Measurements from ENCODE around the gene NAT8L.

NAT8L gene

DNA sequence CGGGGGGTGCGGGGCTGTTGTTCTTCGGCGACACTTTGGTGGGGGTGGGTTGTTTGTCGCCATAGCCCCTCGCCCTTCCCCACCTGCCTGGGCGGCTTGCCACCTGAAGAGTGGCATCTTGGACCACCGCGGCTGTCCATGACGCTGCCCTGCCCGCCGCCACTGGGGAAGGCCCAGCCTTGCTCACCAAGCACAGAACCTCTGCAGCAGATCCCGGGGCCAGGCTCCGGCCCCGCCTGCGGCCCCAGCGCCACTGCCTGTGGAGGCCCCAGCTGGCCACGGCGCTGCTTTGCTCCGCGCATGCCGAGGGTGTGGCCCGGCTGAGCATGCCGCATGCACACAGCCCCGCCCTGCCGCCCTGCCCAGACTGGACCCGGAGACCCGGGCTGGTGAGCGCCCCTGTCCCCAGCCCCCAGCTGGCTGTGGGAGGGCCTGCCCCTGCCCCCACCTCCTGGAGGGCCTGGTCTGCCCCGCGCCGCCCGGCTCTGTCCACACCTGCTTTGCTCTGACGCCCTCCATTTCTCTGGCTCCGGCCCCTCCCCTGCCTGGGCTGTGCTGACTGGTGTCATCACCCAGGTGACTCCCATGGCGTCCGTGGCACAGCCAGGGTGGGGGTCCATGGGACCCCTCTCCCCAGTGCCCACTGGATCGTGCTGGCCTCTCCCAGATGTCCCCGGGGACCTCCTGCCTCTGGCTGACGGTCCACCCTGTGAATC, 5.3 kb downstream of the NAT8L start:
- DNase-seq (ENCODE audit: low spot score), result no peak

DNA sequence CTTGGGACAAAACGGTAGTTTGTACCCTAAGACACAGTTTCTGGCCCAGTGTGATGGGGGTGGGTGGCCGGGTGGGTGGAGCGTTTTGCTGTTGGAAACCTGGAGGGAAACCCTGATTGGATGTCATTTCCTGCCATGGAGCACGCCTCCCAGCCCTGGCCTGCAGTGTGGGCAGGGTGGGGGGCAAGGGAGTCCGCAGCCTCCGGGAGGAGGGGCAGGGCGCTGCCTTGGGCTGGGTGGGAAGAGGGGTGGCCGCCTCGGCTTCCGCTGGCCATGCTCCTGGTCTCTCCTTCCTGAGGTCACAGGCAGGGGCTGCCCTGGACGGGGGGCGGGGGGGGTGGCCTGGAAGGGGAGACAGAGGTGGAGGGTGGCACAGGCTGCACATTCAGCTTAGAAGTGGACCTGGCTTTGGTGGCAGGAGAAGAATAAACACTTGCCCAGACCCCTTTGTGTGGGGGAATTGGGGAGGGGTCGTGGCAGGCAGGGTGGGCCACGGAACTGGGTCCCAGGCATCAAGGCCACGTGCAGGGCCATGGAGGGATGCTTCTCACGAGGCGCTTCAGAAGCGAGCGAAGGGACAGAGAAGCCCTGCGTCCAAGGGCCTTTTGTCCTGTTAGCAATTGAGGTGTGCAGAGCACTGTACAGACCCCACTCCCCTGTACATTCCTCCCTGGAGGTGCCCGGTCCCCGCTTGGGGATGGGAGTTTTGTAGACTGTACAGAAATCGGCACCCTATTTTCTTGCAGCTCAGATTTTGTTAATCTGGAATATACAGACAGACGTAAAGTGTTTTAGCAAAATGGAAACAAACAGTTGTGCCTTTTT, 6.2 kb downstream of the NAT8L start:
- no peak for DNase-seq (ENCODE audit: low spot score)

DNA sequence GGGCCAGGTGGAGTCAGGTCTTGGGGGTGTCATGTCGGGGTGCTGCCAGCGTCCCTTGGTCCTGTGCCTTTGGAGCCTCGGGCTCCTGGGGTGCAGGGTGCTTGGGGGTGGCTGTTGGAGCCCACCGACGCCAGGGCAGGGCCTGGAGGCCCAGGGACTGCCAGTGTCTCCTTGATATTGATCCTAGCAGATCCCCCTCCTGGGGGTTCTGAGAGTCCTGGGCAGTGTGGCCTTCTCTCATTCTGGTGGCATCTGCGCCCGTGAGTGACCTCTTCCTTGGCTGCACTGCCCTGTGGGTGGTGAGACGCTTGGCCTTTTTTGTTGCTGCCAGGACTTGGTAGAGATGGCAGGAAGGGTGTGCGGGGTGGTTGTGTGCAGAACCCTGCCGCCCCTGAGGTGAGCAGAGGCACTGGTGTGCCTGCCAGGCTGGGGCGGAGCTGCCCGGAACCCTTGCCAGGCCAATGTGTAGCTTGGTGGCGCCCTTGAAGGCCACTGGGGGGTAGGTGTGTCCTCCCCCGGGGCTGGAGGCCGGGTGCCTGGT, 7.0 kb downstream of the NAT8L start:
- DNase-seq (ENCODE audit: low spot score), result no peak

DNA sequence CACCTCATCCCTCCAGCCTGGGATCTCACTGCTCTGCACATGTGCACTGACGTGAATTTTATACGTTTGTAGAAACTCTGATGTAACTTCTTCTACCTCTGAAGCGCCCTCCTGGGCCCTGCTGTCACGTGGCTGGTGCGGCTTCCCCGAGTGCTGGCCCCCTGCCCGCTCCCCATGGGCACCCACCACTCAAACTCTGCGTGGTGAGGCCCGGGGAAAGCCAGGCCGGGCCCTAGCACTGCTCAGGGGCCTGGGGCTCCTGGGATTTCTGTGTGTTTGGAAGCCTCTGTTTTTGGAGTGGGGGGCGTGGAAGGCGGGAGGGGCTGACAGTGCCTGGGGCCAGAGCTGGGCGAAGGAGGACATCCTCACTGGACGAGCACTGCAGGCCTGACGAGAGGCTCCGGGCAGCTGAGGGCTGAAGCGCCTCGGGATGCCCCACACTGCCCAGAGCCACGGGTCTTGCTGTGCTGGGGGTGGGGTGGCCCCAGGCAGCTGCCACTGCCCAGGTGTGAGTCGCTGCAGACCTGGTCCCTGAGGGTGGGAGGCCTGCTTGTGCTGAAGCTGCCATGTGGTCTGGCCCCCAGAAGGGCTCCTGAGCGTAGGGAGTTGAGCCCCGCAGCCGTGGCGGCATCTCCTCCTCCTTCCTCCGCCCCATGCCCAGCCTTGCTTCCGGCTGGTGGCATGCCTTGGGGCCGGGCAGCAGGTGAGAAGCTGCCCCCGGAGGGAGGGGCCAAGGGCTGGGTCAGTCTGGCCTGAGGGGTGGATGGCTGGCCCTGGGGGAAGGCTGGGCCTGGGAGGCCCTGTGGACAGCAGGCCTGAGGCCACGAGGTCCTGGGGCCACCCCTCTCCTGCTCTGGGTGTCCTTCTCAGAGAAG, 7.7 kb downstream of the NAT8L start:
- DNase-seq (ENCODE audit: low spot score), result no peak

DNA sequence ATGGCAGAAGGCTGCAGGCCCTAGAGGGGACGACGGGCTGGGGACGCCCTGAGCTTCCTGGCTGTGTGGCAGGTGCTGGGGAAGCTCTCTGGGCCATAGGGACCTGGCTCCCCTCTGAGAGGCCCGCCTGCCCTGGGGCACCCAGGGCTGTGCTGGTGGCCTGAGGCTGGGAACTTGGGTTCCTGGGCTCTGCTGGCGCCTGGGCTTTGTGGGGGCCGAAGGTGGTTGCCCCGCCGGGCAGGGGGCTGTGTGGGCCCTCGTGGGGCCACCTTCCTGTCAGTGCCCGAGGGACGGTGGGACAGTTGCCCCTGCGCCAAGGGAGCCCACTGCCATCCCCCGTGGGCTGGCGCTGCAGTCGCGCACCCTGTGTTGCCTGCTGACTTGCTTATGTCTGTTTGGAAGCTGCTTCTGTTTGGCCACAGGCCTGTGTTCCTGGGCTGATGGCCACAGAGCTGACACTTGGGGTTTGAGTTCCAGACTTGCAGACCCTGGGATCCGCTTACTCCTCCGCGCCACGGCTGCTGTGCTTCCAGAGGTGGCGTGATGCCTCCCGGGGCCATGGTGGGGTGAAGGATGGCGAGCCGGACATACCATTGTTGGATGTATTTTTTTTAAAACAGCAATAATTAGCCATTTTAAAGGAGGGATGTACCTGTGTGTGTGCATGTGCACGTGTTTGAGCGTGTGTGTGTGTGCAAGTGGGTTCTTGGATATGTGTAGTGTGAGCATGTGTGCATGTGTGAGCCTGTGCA, 8.5 kb downstream of the NAT8L start:
- no peak for DNase-seq (ENCODE audit: low spot score)

- no peak for DNase-seq (ENCODE audit: low spot score)
These were observed 9.0 kb downstream of the NAT8L start for GRCh38 chr4:2068198-2068470.

DNA sequence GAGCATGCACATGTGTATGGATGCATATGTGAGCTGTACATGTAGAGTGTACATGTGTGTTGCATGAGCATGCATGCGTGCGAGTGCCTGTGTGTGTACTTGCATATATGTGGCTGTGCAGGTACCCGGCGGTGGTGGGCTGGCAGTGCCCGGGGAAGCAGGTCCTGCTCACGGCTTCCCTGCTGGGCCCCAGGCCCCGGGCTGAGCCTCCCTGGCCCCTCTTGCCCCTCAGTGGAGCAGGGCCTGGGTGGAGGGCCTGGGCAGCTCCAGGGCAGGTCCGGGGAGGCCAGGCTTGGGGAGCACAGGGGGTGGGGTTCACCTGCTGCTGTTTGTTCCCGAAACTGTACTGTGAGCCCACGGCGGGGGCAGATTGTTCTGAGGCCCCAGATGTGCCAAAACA, 9.4 kb downstream of the NAT8L start:
- no peak for DNase-seq (ENCODE audit: low spot score)

- DNase-seq (ENCODE audit: low spot score), result no peak
These were observed 10.2 kb downstream of the NAT8L start for GRCh38 chr4:2069161-2069971.

DNA sequence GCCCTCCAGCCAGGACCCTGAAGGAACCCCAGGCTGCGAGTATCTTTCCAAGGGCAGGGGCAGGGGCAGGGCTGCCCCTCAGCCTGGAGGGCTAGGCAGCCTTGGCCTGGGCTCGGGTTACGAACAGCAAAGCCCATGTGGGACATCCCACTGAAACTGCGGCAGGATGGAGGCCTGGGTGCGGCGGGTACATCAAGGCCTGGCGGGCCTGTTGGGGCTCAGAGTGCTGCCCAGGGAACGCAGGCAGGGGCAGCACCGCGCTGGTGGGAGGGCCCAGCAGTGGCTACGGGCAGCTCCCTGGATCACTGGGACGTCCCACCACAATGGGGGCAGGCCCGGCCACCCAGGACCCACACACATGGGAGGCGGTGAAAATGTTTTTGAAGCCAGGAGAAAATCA, 10.9 kb downstream of the NAT8L start:
- no peak for DNase-seq (ENCODE audit: low spot score)

- no peak for DNase-seq (ENCODE audit: low spot score)
These were observed 11.5 kb downstream of the NAT8L start for GRCh38 chr4:2070421-2071251.

DNA sequence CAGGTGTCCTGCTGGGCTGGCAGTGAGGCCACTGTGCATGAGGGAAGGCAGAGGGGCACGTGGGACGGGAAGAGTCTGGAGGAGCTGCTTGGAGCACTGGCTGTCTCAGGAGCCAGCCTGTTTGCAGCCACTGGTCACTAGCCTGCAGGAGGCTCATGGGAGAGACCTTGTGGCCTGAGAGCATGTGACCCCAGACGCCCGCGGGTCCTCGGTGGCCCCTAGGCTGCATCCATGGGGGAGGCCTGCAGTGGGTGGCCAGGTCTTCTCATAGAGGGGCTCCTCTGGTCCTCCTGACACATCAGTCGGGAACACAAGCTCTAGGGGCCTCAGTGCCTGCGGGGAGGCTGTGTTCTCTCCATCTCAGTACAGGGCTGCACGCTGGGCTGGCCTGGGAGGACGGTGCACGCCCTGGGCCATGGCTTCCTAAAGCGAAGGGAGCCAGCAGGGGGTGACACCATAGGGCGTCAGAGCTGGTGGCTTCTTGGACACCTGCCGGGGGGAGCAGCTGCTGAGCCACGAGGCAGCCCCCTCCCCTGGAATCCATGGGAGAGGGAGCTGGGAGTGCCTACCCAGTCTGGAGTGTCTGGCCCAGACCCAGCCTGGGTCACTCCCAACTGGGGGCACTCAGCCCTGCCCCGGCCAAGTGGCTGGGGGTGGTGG, 12.3 kb downstream of the NAT8L start:
- DNase-seq (ENCODE audit: low spot score), result no peak

DNA sequence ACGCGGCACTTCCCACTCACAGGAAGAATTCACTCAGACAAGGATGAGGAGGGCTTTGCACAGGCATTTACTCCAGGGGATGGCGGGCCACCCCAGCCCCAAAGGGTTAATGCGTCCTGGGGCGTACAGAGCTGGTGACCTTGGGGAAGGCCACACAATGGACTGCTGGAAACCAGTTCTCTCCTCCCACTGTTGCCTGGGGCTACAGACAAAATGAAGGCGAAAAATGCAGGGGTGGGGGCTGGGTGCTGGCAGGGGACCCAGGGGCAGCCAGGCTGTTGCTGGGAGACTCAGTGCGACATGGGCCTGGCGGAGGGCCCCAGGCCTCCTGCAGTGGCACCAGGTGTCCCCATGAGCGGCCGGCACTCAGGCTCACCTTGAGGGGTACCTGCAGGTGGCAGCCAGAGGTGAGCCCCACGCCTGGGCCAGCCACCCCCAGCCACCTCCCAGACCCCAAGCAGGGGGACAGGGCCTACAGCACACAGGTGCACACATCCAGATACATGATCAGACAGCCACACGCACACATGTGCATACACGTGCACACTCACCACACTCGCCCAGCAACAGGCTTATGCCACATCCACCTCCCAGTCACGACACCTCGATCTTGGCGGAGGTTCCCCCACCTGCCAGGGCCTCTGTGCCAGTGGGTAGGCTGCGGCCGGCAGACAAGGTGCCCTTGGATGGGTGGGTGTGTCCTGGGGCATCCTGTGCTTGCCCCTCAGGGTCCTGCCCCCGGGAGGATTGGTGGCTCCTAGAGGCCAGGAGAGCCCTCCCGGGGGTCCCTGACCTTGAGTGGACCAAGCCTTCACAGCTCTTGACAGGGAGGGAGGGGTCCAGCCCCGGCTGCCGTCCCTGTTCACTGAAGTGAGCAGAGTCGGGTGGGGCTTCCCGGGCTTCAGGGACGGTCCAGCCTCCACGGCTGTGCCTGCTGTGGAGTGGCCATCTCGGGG, 13.1 kb downstream of the NAT8L start:
- DNase-seq (ENCODE audit: low spot score), result no peak

GRCh38 chr4:2072971-2073807, 14.1 kb downstream of the NAT8L start:
- no peak for DNase-seq (ENCODE audit: low spot score)

- DNase-seq (ENCODE audit: low spot score), result no peak
These were observed 14.8 kb downstream of the NAT8L start for GRCh38 chr4:2073808-2074481.

DNA sequence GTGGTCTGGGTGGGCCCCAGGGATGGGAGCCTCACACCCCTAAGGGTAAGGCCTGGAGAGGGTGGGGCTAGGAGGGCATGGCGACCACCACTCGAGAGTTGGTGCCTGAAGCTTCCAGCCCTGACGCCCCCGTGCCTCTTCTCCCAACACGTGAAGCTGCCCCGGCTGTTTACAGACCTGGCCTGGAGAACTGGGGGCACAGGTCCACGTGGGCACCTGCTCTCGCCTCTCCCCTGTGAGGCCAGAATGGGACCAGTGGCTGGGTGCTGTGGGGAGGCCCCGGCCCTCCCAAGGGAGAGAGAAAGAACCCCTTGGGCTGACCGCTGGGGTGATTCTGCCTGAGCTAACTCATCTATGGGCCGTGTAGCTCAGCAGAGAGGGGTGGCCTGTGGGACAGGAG, 15.5 kb downstream of the NAT8L start:
- no peak for DNase-seq (ENCODE audit: low spot score)

DNA sequence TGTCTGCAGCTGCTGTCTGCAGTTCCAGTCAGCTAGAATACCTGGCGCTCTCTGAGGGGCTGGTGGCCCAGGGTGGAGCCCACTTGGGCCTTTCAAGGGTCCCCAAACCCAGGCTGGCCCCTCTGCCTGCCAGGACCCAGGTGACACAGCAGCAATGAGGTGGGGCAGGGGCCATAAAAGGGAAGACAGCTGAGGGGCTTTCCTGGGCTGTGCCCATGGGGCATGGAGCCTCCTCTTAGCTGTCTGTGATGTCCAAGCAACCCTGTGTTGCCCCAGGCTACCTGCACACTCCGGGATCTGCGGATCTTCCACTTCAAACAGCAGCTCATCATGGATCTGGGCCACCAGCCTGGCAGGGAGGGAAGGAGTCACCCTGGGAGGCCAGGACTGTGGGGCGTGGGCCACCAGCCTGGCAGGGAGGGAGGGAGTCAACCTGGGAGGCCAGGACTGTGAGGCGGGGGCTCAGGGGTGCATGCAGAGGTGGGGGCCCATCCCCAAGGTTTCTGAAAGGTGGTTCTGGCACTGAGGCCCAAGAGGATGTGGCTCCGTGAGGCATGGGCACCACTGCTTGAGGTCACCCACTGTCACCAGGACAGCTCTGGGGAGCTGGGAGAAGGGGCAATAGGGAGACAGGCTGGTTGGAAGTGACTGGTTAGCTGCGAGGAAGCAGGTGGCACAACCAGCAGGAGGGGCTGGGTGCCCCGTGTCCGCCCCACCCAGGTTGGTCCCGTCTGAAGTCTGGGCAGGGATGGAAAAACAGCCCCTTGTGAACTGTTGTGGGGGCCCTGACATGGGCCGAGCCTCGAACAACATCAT, 16.3 kb downstream of the NAT8L start:
- DNase-seq (ENCODE audit: low spot score), result no peak
